SK-N-SH treated with all-trans-retinoic acid at 6 μM for 48 hours (cell line): ENCODE measurements around the gene KDM4C.

Experiments used
- ATAC-seq: fragments of 200-7000 bp; cut with Tn5 transposase; 3 replicates; pipeline ENCODE4 v1.9.1; 2020; ENCODE audit warnings: mild to moderate bottlenecking, moderate library complexity
- ARNTL ChIP-seq: fragments of 450-650 bp; formaldehyde crosslinking; IDR thresholded peaks from 2 replicates; pipeline ENCODE4 v1.5.0; 2020; ENCODE audit warnings: low read depth, mild to moderate bottlenecking, moderate library complexity, borderline replicate concordance
- BACH2 ChIP-seq: fragments of 250-450 bp; sonication (Bioruptor Pico); IDR thresholded peaks from 2 replicates; pipeline ENCODE4 v1.9.0; 2021; ENCODE audit warnings: mild to moderate bottlenecking, borderline replicate concordance
- CREB5 ChIP-seq: fragments of 250-450 bp; sonication (Bioruptor Pico); IDR thresholded peaks from 2 replicates; pipeline ENCODE4 v1.5.1; 2020; ENCODE audit warnings: low read depth, mild to moderate bottlenecking, moderate library complexity
- CSDC2 ChIP-seq: fragments of 250-450 bp; sonication (Bioruptor Pico); IDR thresholded peaks from 2 replicates; pipeline ENCODE4 v1.5.0; 2020; ENCODE audit warnings: mild to moderate bottlenecking, moderate library complexity
- CSRNP3 ChIP-seq: fragments of 250-450 bp; sonication (Bioruptor Pico); IDR thresholded peaks from 2 replicates; pipeline ENCODE4 v1.5.1; 2021; ENCODE audit warnings: mild to moderate bottlenecking, moderate library complexity
- ESRRG ChIP-seq: fragments of 250-450 bp; sonication (Bioruptor Pico); IDR thresholded peaks from 2 replicates; pipeline ENCODE4 v1.6.1; 2021; ENCODE audit warnings: mild to moderate bottlenecking
- GLIS3 ChIP-seq: fragments of 250-450 bp; sonication (Bioruptor Pico); IDR thresholded peaks from 2 replicates; pipeline ENCODE4 v1.5.0; 2020; ENCODE audit warnings: mild to moderate bottlenecking, moderate library complexity
- OSR1 ChIP-seq: fragments of 250-450 bp; sonication (Bioruptor Pico); IDR thresholded peaks from 2 replicates; pipeline ENCODE4 v1.8.0; 2022; ENCODE audit warnings: moderate library complexity, mild to moderate bottlenecking, inconsistent platforms
- PATZ1 ChIP-seq: fragments of 250-450 bp; sonication (Bioruptor Pico); IDR thresholded peaks from 2 replicates; pipeline ENCODE4 v1.8.0; 2020; ENCODE audit warnings: mild to moderate bottlenecking, moderate library complexity, borderline replicate concordance
- PPARA ChIP-seq: fragments of 250-450 bp; sonication (Bioruptor Pico); IDR thresholded peaks from 2 replicates; pipeline ENCODE4 v1.5.0; 2020; ENCODE audit warnings: mild to moderate bottlenecking, borderline replicate concordance
- RARB ChIP-seq: fragments of 250-450 bp; sonication (Bioruptor Pico); IDR thresholded peaks from 2 replicates; pipeline ENCODE4 v1.8.0; 2021; ENCODE audit warnings: mild to moderate bottlenecking, moderate library complexity
- SNAI2 ChIP-seq: fragments of 250-450 bp; sonication (Bioruptor Pico); IDR thresholded peaks from 2 replicates; pipeline ENCODE4 v1.5.0; 2020; ENCODE audit warnings: mild to moderate bottlenecking, moderate library complexity
- TCF4 ChIP-seq: fragments of 250-450 bp; sonication (Bioruptor Pico); IDR thresholded peaks from 2 replicates; pipeline ENCODE4 v1.8.0; 2021; ENCODE audit warnings: mild to moderate bottlenecking, moderate library complexity, borderline replicate concordance
- TSHZ2 ChIP-seq: fragments of 250-450 bp; sonication (Bioruptor Pico); IDR thresholded peaks from 2 replicates; pipeline ENCODE4 v1.5.0; 2020; ENCODE audit warnings: mild to moderate bottlenecking, moderate library complexity
- ZFP3 ChIP-seq: fragments of 250-450 bp; sonication (Bioruptor Pico); IDR thresholded peaks from 2 replicates; pipeline ENCODE4 v1.5.0; 2020; ENCODE audit warnings: mild to moderate bottlenecking, moderate library complexity
- ZFP30 ChIP-seq: fragments of 450-650 bp; formaldehyde crosslinking; IDR thresholded peaks from 2 replicates; pipeline ENCODE4 v1.5.0; 2022; ENCODE audit warnings: mild to moderate bottlenecking, moderate library complexity
- ZNF565 ChIP-seq: fragments of 450-650 bp; formaldehyde crosslinking; conservative IDR thresholded peaks from 2 replicates; pipeline ENCODE4 v1.5.0; 2020; ENCODE audit warnings: low read depth, mild to moderate bottlenecking, moderate library complexity
- ZNF70 ChIP-seq: fragments of 450-650 bp; formaldehyde crosslinking; IDR thresholded peaks from 2 replicates; pipeline ENCODE4 v1.5.0; 2020; ENCODE audit warnings: mild to moderate bottlenecking, moderate library complexity
- ZNF8 ChIP-seq: fragments of 450-650 bp; formaldehyde crosslinking; IDR thresholded peaks from 2 replicates; pipeline ENCODE4 v1.5.0; 2020; ENCODE audit warnings: mild to moderate bottlenecking, moderate library complexity

The KDM4C gene

GRCh38 chr9:7137040-7137439 is 379.3 kb downstream of the KDM4C start:
- ATAC-seq: no peak
- no peak for TF ChIP-seq PPARA (CRISPR knock-in tag)
- TF ChIP-seq CSRNP3 (CRISPR knock-in tag): no peak
- TF ChIP-seq PATZ1 (CRISPR knock-in tag): no peak
- no peak for TF ChIP-seq SNAI2 (CRISPR knock-in tag)
- no peak for TF ChIP-seq ARNTL (CRISPR knock-in tag)

GRCh38 chr9:7137571-7137970 is 379.8 kb downstream of the KDM4C start:
- ATAC-seq: no peak
- TF ChIP-seq ZNF70 (CRISPR knock-in tag) (no peak), ZFP3 (CRISPR knock-in tag) (no peak), ZNF8 (CRISPR knock-in tag) (no peak), OSR1 (no peak), GLIS3 (no peak), CSRNP3 (CRISPR knock-in tag) (no peak)

GRCh38 chr9:7139886-7140285 is 382.1 kb downstream of the KDM4C start:
- TF ChIP-seq BACH2: no peak
- TF ChIP-seq CSRNP3 (CRISPR knock-in tag): no peak
- no peak for TF ChIP-seq ZFP30 (CRISPR knock-in tag)
- TF ChIP-seq PPARA (CRISPR knock-in tag): no peak
- no peak for TF ChIP-seq ZNF565 (CRISPR knock-in tag)
- TF ChIP-seq TCF4 (CRISPR knock-in tag): no peak
- TF ChIP-seq PATZ1 (CRISPR knock-in tag): no peak
- TF ChIP-seq RARB: no peak
- TF ChIP-seq CREB5 (CRISPR knock-in tag): no peak
- TF ChIP-seq ZFP3 (CRISPR knock-in tag): no peak
- TF ChIP-seq CSDC2 (CRISPR knock-in tag): no peak
- ATAC-seq: no peak

GRCh38 chr9:7140401-7140800 is 382.6 kb downstream of the KDM4C start:
- ATAC-seq: no peak

More at GRCh38 chr9:7140401-7140800, 382.6 kb downstream of the KDM4C start:
- no peak for TF ChIP-seq ZNF70 (CRISPR knock-in tag)
- TF ChIP-seq ZNF8 (CRISPR knock-in tag): no peak
- no peak for TF ChIP-seq ESRRG (CRISPR knock-in tag)
- TF ChIP-seq TSHZ2: no peak
- TF ChIP-seq ZFP30 (CRISPR knock-in tag): no peak
- TF ChIP-seq, all 23 proteins: peak for 0
